ENCODE results near the gene CAPSL. TPM values are rescaled to one million over a fixed set of nuclear protein-coding genes. Genes with fewer than 3 reads are reported as not detected.
"Not testable (repeated sequence)": the region's sequence is repeated elsewhere in the genome, so short reads cannot be mapped to it uniquely, and the experiment has no call there.

The CAPSL gene
- total RNA-seq, 1 experiment from 2014 or later, result not detected

- H3K9me3 ChIP-seq (ENCODE audit: low read depth, low read length, poor library complexity, severe bottlenecking), result no peaks in the 10 kb centered on the region
Measured at GRCh38 chr5:35894131-35894530, 44.3 kb downstream of the CAPSL start.

GRCh38 chr5:35892799-35893198, 45.6 kb downstream of the CAPSL start:
- H3K36me3 ChIP-seq (ENCODE audit: insufficient read depth, low read length, poor library complexity, severe bottlenecking); H3K9me3 ChIP-seq (ENCODE audit: low read depth, low read length, poor library complexity, severe bottlenecking); H3K4me1 ChIP-seq (ENCODE audit: insufficient read depth, low read length, poor library complexity, severe bottlenecking); POLR2A ChIA-PET (ENCODE audit: low non-redundant PET); H3K27me3 ChIP-seq (replicated peaks; ENCODE audit: insufficient read depth, low read depth, low read length, poor library complexity); intact Hi-C loops (cut with micrococcal nuclease; ENCODE audit: unreplicated experiment); DNase-seq (ENCODE audit: low spot score); BruUV-seq (replicated peaks); CTCF ChIA-PET; H3K4me3 ChIP-seq (ENCODE audit: low read depth, low read length, poor library complexity, severe bottlenecking); H3K27ac ChIP-seq (ENCODE audit: low read depth, low read length, poor library complexity, severe bottlenecking): not testable (repeated sequence)

More at GRCh38 chr5:35894131-35894530, 44.3 kb downstream of the CAPSL start:
- Histone ChIP-seq H3K4me3 (ENCODE audit: low read depth, low read length, poor library complexity, severe bottlenecking) (no peak overlapping the region), H3K27me3 (replicated peaks; ENCODE audit: insufficient read depth, low read depth, low read length, poor library complexity) (no peaks in the 10 kb centered on the region), H3K36me3 (ENCODE audit: insufficient read depth, low read length, poor library complexity, severe bottlenecking) (no peaks in the 10 kb centered on the region), H3K27ac (ENCODE audit: low read depth, low read length, poor library complexity, severe bottlenecking) (no peak overlapping the region), H3K4me1 (ENCODE audit: insufficient read depth, low read length, poor library complexity, severe bottlenecking) (no peaks in the 10 kb centered on the region)
- no peak for TF ChIP-seq CTCF (conservative IDR thresholded peaks at IDR 0.05; ENCODE audit: low read depth, low read length)
- TF ChIP-seq EZH2 (IDR thresholded peaks at IDR 0.05; ENCODE audit: borderline replicate concordance, low read depth, low read length, poor library complexity, severe bottlenecking), result no peak
- intact Hi-C loops (cut with micrococcal nuclease; ENCODE audit: unreplicated experiment), result no loop called here
- CTCF ChIA-PET, result no interaction called here
- BruUV-seq (replicated peaks), result no TSS peak
- DNase-seq (ENCODE audit: low spot score), result no peak
- POLR2A ChIA-PET (ENCODE audit: low non-redundant PET), result no interaction called here

- DNase-seq (ENCODE audit: low spot score), result no peak
- POLR2A ChIA-PET (ENCODE audit: low non-redundant PET), result no interaction called here
- H3K27ac ChIP-seq (ENCODE audit: low read depth, low read length, poor library complexity, severe bottlenecking), result no peak overlapping the region
- BruUV-seq (replicated peaks), result no TSS peak
- TF ChIP-seq EZH2 (IDR thresholded peaks at IDR 0.05; ENCODE audit: borderline replicate concordance, low read depth, low read length, poor library complexity, severe bottlenecking), result no peak
- no peak for TF ChIP-seq CTCF (conservative IDR thresholded peaks at IDR 0.05; ENCODE audit: low read depth, low read length)
- intact Hi-C loops (cut with micrococcal nuclease; ENCODE audit: unreplicated experiment), result no loop called here
- H3K4me1 ChIP-seq (ENCODE audit: insufficient read depth, low read length, poor library complexity, severe bottlenecking), result peaks cover under 1% of the 10 kb centered on the region
- no peaks in the 10 kb centered on the region for H3K36me3 ChIP-seq (ENCODE audit: insufficient read depth, low read length, poor library complexity, severe bottlenecking)
- H3K4me3 ChIP-seq (ENCODE audit: low read depth, low read length, poor library complexity, severe bottlenecking), result no peak overlapping the region
- CTCF ChIA-PET, result no interaction called here
- no peaks in the 10 kb centered on the region for H3K9me3 ChIP-seq (ENCODE audit: low read depth, low read length, poor library complexity, severe bottlenecking)
- H3K27me3 ChIP-seq (replicated peaks; ENCODE audit: insufficient read depth, low read depth, low read length, poor library complexity), result no peaks in the 10 kb centered on the region
Measured at GRCh38 chr5:35890021-35891020, 48.1 kb downstream of the CAPSL start.

Data from A673 (cell line).